NCI-H460 (cell line): ENCODE measurements around the gene GDF11. TPM values are rescaled to one million over a fixed set of nuclear protein-coding genes. Genes with fewer than 3 reads are reported as not detected.
A peak's percentile ranks its signal among the peaks of the same experiment; 100 is the strongest.

ENCODE experiments used
- DNase-seq: peaks from one replicate; pipeline ENCODE4 v3.0.0-alpha.2; 2016; ENCODE audit warnings: low read depth; ENCODE audit errors: extremely low read depth
- total RNA-seq: library from RNA; depleted of rRNA; stranded (reverse); fragments of >200 nt; shearing (Covaris generic); gene quantifications from 2 replicates; pipeline ENCODE4 v1.2.3, GENCODE V29; 2014

GDF11 gene
- total RNA-seq, 1 experiment from 2014 or later, result 2.0 TPM

GRCh38 chr12:55706568-55707218 lies 36.2 kb upstream of the GDF11 start:
- no peak for DNase-seq

- DNase-seq, result no peak
Observed at GRCh38 chr12:55707219-55707671, 35.7 kb upstream of the GDF11 start.

GRCh38 chr12:55707841-55708694 lies 34.9 kb upstream of the GDF11 start, which contains the start of gene ITGA7:
Gene ITGA7, minus strand, starts transcription at chr12:55707904. Its CDS starts 222 bp downstream, at chr12:55707682.
- DNase-seq, result peak; percentile 23

GRCh38 chr12:55708695-55709233 lies 34.2 kb upstream of the GDF11 start:
- DNase-seq, result no peak

GRCh38 chr12:55711786-55712553 lies 31.0 kb upstream of the GDF11 start:
- no peak for DNase-seq

GRCh38 chr12:55712700-55713415 lies 30.1 kb upstream of the GDF11 start:
- DNase-seq, result no peak

- DNase-seq, result no peak
Observed at GRCh38 chr12:55713721-55714120, 29.2 kb upstream of the GDF11 start.

GRCh38 chr12:55715169-55715764 lies 27.7 kb upstream of the GDF11 start:
- DNase-seq, result no peak

GRCh38 chr12:55715833-55716581 lies 26.9 kb upstream of the GDF11 start, which contains the start of gene BLOC1S1:
Gene BLOC1S1, plus strand, starts transcription at chr12:55716046. Its CDS starts 6 bp downstream, at chr12:55716052.
- DNase-seq, result peak; percentile 90

- DNase-seq, result no peak
Observed at GRCh38 chr12:55716582-55716957, 26.4 kb upstream of the GDF11 start.

GRCh38 chr12:55717011-55718007 lies 25.6 kb upstream of the GDF11 start:
- no peak for DNase-seq

GRCh38 chr12:55718015-55718414 lies 24.9 kb upstream of the GDF11 start:
- no peak for DNase-seq

- DNase-seq, result no peak
Observed at GRCh38 chr12:55718624-55719275, 24.2 kb upstream of the GDF11 start.

- DNase-seq, result no peak
Observed at GRCh38 chr12:55719371-55719770, 23.6 kb upstream of the GDF11 start.

GRCh38 chr12:55720071-55720564 lies 22.8 kb upstream of the GDF11 start, which contains the start of gene RDH5:
Gene RDH5, plus strand, starts transcription at chr12:55720393. Its CDS starts 792 bp downstream, at chr12:55721185.
- no peak for DNase-seq

- DNase-seq, result peak; percentile 47
Observed at GRCh38 chr12:55720894-55721444, 22.0 kb upstream of the GDF11 start.
